ENCODE data around the gene VTI1A.

- TF ChIP-seq, protein P1, sequence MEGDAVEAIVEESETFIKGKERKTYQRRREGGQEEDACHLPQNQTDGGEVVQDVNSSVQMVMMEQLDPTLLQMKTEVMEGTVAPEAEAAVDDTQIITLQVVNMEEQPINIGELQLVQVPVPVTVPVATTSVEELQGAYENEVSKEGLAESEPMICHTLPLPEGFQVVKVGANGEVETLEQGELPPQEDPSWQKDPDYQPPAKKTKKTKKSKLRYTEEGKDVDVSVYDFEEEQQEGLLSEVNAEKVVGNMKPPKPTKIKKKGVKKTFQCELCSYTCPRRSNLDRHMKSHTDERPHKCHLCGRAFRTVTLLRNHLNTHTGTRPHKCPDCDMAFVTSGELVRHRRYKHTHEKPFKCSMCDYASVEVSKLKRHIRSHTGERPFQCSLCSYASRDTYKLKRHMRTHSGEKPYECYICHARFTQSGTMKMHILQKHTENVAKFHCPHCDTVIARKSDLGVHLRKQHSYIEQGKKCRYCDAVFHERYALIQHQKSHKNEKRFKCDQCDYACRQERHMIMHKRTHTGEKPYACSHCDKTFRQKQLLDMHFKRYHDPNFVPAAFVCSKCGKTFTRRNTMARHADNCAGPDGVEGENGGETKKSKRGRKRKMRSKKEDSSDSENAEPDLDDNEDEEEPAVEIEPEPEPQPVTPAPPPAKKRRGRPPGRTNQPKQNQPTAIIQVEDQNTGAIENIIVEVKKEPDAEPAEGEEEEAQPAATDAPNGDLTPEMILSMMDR (IDR thresholded peaks at IDR 0.05; ENCODE audit: poor library complexity), result no peak
- no peak for TF ChIP-seq EZH2phosphoT487 (IDR thresholded peaks at IDR 0.05; ENCODE audit: low read depth, severe bottlenecking, unreplicated experiment)
These were observed 112.3 kb downstream of the VTI1A start for GRCh38 chr10:112559349-112559748.
